HCEC 1CT (cell line): ENCODE measurements around the gene TSPAN8.
"Not testable (repeated sequence)": the region's sequence is repeated elsewhere in the genome, so short reads cannot be mapped to it uniquely, and the experiment has no call there.

Source experiments
- DNase-seq: peaks from one replicate; pipeline ENCODE4 v3.0.0-alpha.2; 2017

Gene TSPAN8

DNA sequence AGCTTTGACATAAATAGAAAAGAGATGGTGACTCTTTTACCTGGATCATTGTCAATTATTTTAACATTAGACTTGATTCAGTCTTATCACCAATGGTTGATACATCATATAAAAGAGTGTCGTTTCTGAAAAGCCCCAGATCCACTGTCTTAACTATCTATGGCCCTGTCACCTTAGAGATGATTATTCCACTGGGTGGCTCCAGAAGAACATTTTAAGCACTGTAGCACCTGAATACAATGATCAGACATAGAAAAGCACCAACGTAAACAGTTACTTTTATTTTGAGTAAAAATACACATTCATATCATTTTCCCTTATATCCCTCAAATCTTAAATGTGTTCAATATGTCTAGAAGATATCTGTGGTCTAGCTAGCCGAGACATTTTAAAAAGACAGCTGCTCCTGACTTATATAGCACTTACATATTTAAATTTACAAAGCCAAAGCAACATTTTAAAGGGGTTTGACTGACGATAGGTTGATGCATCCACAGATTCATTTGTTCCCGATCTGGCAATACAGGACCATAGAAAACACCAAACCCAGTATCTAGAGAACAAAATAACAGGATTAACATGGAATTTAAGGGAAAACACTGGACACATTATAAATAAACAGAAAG is 32.9 kb downstream of the TSPAN8 start:
- no peak for DNase-seq

GRCh38 chr12:71113148-71113547 is 44.7 kb downstream of the TSPAN8 start:
- DNase-seq = not testable (repeated sequence)

GRCh38 chr12:71109834-71110233 is 48.0 kb downstream of the TSPAN8 start:
- no peak for DNase-seq

GRCh38 chr12:71108355-71108754 is 49.4 kb downstream of the TSPAN8 start:
- no peak for DNase-seq

- DNase-seq = peak; percentile 9
These were observed 49.9 kb downstream of the TSPAN8 start for GRCh38 chr12:71107936-71108335.

- no peak for DNase-seq
These were observed 51.8 kb downstream of the TSPAN8 start for GRCh38 chr12:71105956-71106355.

GRCh38 chr12:71092290-71092689 is 65.5 kb downstream of the TSPAN8 start:
- peak; percentile 70 for DNase-seq

GRCh38 chr12:71090971-71091370 is 66.8 kb downstream of the TSPAN8 start:
- DNase-seq = no peak

- DNase-seq = peak; percentile 67
These were observed 72.2 kb downstream of the TSPAN8 start for GRCh38 chr12:71085575-71085974.

DNA sequence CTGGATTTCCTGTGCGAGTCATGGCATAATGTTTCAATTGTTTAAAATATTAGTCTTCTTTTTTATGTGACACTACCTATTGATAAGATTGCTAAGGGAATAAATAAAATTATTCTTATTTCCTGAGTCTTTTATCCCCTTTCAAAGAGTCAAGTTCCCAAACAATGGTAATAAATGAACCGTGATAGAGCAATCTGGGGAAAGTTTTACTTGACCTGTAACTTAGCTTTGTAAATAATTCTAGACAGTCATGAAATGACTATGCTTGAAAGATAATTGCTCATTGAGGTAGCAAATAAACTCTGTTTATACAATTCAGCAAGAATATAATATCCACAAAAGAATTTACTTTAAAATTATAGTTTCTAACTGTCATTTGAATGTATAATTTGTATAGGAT is 82.1 kb downstream of the TSPAN8 start:
- no peak for DNase-seq
